IMR-90 (cell line): Measurements from ENCODE around the gene ZNF654. TPM values are rescaled to one million over a fixed set of nuclear protein-coding genes. Genes with fewer than 3 reads are reported as not detected.

Experiments
- ATAC-seq: fragments of 200-7000 bp; cut with Tn5 transposase; 2 replicates; pipeline ENCODE4 v1.9.1; 2020; ENCODE audit warnings: low read depth, mild to moderate bottlenecking, moderate library complexity
- BruUV-seq: library from RNA; stranded (reverse); fragments of 400-500 nt; replicated peaks from 2 replicates; lab custom pipeline; 2021; lab: Mats Ljungman, UMichigan
- CTCF ChIA-PET: fragments of 300-600 bp; formaldehyde crosslinking; extraction: SDS; loops from one replicate; lab custom pipeline; 2021; ENCODE audit warnings: antibody characterized with exemption; lab: Yijun Ruan, JAX
- POLR2A ChIA-PET: fragments of 300-600 bp; sonication (Branson Sonifier 250); formaldehyde crosslinking; loops from one replicate; lab custom pipeline; 2022; ENCODE audit warnings: antibody characterized with exemption; ENCODE audit not compliant: unreplicated experiment; lab: Charles Lee
- DNase-seq: peaks from one replicate; pipeline ENCODE4 v3.0.0; 2013
- H2AFZ ChIP-seq: replicated peaks from 2 replicates; pipeline ENCODE3; 2013; ENCODE audit warnings: low read length, mild to moderate bottlenecking; ENCODE audit not compliant: poor library complexity
- H2AK5ac ChIP-seq: 2 replicates; pipeline ENCODE4 v1.6.1; 2013; ENCODE audit warnings: low read depth, low read length, inconsistent platforms
- H2AK9ac ChIP-seq: replicated peaks from 2 replicates; pipeline ENCODE3; 2013; ENCODE audit warnings: mild to moderate bottlenecking, low read depth, low read length, moderate library complexity; ENCODE audit not compliant: poor library complexity
- H2BK120ac ChIP-seq: 2 replicates; pipeline ENCODE4 v1.6.1; 2013; ENCODE audit warnings: low read depth, low read length, inconsistent platforms
- H2BK15ac ChIP-seq: 3 replicates; pipeline ENCODE4 v1.6.1; 2013; ENCODE audit warnings: low read depth, low read length, inconsistent platforms
- H2BK20ac ChIP-seq: 2 replicates; pipeline ENCODE4 v1.6.1; 2013; ENCODE audit warnings: low read depth, mild to moderate bottlenecking, inconsistent platforms, low read length, moderate library complexity
- H2BK5ac ChIP-seq: 2 replicates; pipeline ENCODE4 v1.6.1; 2013; ENCODE audit warnings: mild to moderate bottlenecking, low read depth, low read length, inconsistent platforms; ENCODE audit not compliant: poor library complexity, severe bottlenecking
- H3K14ac ChIP-seq: replicated peaks from 2 replicates; pipeline ENCODE4 v1.6.1; 2013; ENCODE audit warnings: low read depth, low read length, inconsistent platforms
- H3K18ac ChIP-seq: 2 replicates; pipeline ENCODE4 v1.6.1; 2013; ENCODE audit warnings: low read depth, low read length, control low read depth
- H3K23ac ChIP-seq: 2 replicates; pipeline ENCODE4 v1.6.1; 2013; ENCODE audit warnings: low read depth, low read length, inconsistent platforms
- H3K27ac ChIP-seq: 2 replicates; pipeline ENCODE4 v1.5.1; 2013; ENCODE audit warnings: mild to moderate bottlenecking, control low read depth, low read length; ENCODE audit not compliant: insufficient read depth
- H3K27me3 ChIP-seq: 2 replicates; pipeline ENCODE4 v1.6.1; 2013; ENCODE audit warnings: low read length; ENCODE audit not compliant: control insufficient read depth, insufficient read depth
- H3K36me3 ChIP-seq: 2 replicates; pipeline ENCODE4 v1.6.1; 2013; ENCODE audit warnings: low read length, mixed read lengths; ENCODE audit not compliant: control insufficient read depth, insufficient read depth
- H3K4ac ChIP-seq: 2 replicates; pipeline ENCODE4 v1.6.1; 2013; ENCODE audit warnings: low read depth, low read length, inconsistent platforms
- H3K4me1 ChIP-seq: 2 replicates; pipeline ENCODE4 v1.6.1; 2013; ENCODE audit warnings: low read length, mixed read lengths; ENCODE audit not compliant: control insufficient read depth, insufficient read depth
- H3K4me2 ChIP-seq: 2 replicates; pipeline ENCODE4 v1.6.1; 2013; ENCODE audit warnings: low read depth, mild to moderate bottlenecking, control low read depth, low read length, moderate library complexity
- H3K4me3 ChIP-seq: 2 replicates; pipeline ENCODE4 v1.5.1; 2013; ENCODE audit warnings: low read depth, mild to moderate bottlenecking, control low read depth, low read length, moderate library complexity; ENCODE audit not compliant: insufficient read depth
- H3K56ac ChIP-seq: 2 replicates; pipeline ENCODE4 v1.6.1; 2013; ENCODE audit warnings: low read length, inconsistent platforms; ENCODE audit not compliant: insufficient read depth; ENCODE audit errors: extremely low read depth
- H3K79me1 ChIP-seq, 2 experiments: 2 replicates each; pipeline ENCODE4 v1.6.1; 2013; ENCODE audit warnings: low read length in 2 of 2, inconsistent platforms in 1 of 2, low read depth in 1 of 2
- H3K9ac ChIP-seq: 2 replicates; pipeline ENCODE4 v1.6.1; 2013; ENCODE audit warnings: low read depth, low read length, control low read depth
- H3K9me1 ChIP-seq: 2 replicates; pipeline ENCODE4 v1.6.1; 2013; ENCODE audit warnings: low read length, inconsistent platforms; ENCODE audit not compliant: insufficient read depth
- H3K9me3 ChIP-seq: 2 replicates; pipeline ENCODE4 v1.6.1; 2013; ENCODE audit warnings: low read length; ENCODE audit not compliant: control insufficient read depth, insufficient read depth
- H4K20me1 ChIP-seq: 2 replicates; pipeline ENCODE4 v1.6.1; 2013; ENCODE audit warnings: low read length, inconsistent platforms; ENCODE audit not compliant: insufficient read depth
- H4K5ac ChIP-seq: 2 replicates; pipeline ENCODE4 v1.6.1; 2013; ENCODE audit warnings: mild to moderate bottlenecking, low read depth, low read length, control low read depth
- H4K8ac ChIP-seq, 2 experiments: 2 replicates each; pipeline ENCODE4 v1.6.1; 2013; ENCODE audit warnings: low read depth in 2 of 2, low read length in 2 of 2, control low read depth in 1 of 2, inconsistent platforms in 1 of 2
- H4K91ac ChIP-seq: 2 replicates; pipeline ENCODE4 v1.6.1; 2013; ENCODE audit warnings: low read depth, low read length, inconsistent platforms; ENCODE audit not compliant: insufficient read depth
- CEBPB ChIP-seq: IDR thresholded peaks from 2 replicates; pipeline ENCODE4 v1.6.1; 2012; ENCODE audit warnings: low read depth, low read length, improper control_type of control experiment
- FOS ChIP-seq: fragments of 150-350 bp; IDR thresholded peaks from 2 replicates; pipeline ENCODE4 v1.6.1; 2016; ENCODE audit warnings: low read depth, low read length
- POLR2A ChIP-seq: IDR thresholded peaks from 2 replicates; pipeline ENCODE4 v1.6.1; 2012; ENCODE audit warnings: mild to moderate bottlenecking, low read depth, low read length
- RCOR1 ChIP-seq: IDR thresholded peaks from 2 replicates; pipeline ENCODE4 v1.6.1; 2012; ENCODE audit warnings: mild to moderate bottlenecking, low read length, improper control_type of control experiment; ENCODE audit not compliant: insufficient replicate concordance
- SMC3 ChIP-seq: fragments of 150-350 bp; IDR thresholded peaks from 2 replicates; pipeline ENCODE4 v1.6.1; 2016; ENCODE audit warnings: low read depth, mild to moderate bottlenecking, antibody characterized with exemption, low read length, moderate library complexity
- WGBS, 2 experiments: methylation state at CpG; one replicate each; pipeline versions ENCODE4 v1.1.5 to v1.1.7; 2013; ENCODE audit warnings: missing lambda C conversion rate in 2 of 2; ENCODE audit not compliant: insufficient read length in 1 of 2; ENCODE audit errors: extremely low coverage in 2 of 2; 5-methylcytosine and 5-hydroxymethylcytosine counted together
- dilution Hi-C: fragments of 300-500 bp; cut with HindIII; formaldehyde crosslinking; loops from one replicate; pipeline ENCODE4 v1.14.3; 2018; ENCODE audit warnings: low sequenced_read_pairs; ENCODE audit not compliant: unreplicated experiment
- in situ Hi-C: fragments of 300-500 bp; cut with MboI; formaldehyde crosslinking; loops from 3 replicates; pipeline ENCODE4 v1.14.3; 2019; ENCODE audit warnings: low sequenced_read_pairs, inconsistent platforms, mixed read lengths
- intact Hi-C: fragments of 100-400 bp; cut with micrococcal nuclease; formaldehyde crosslinking; loops from 2 replicates; pipeline ENCODE4 v1.10.0; 2022
- polyA plus RNA-seq, 3 experiments: library from polyadenylated mRNA; depleted of rRNA; stranded (reverse); fragments of >200 nt; gene quantifications; 2 replicates each; pipeline ENCODE4 v1.2.3, GENCODE V29; 2012; ENCODE audit warnings: low replicate concordance in 1 of 3
- total RNA-seq: library from RNA; depleted of rRNA; stranded (reverse); fragments of >200 nt; gene quantifications from 2 replicates; pipeline ENCODE4 v1.2.3, GENCODE V29; 2012
- TF ChIP-seq, protein P1 (sequence below): fragments of 150-350 bp; IDR thresholded peaks from 2 replicates; pipeline ENCODE4 v1.6.1; 2016; ENCODE audit warnings: low read depth, mild to moderate bottlenecking, low read length, moderate library complexity, borderline replicate concordance

Gene ZNF654
- total and polyA plus RNA-seq, 2 of the 4 experiments (the other 2 are of a cell fraction), result 3.3 to 11.5 TPM

- H2AFZ ChIP-seq, result peak overlapping the region; percentile 82
- H2AK5ac ChIP-seq, result no peak overlapping the region
- TF ChIP-seq POLR2A (no peak), CEBPB (no peak), FOS (no peak), RCOR1 (no peak), SMC3 (no peak)
- TF ChIP-seq, protein P1, sequence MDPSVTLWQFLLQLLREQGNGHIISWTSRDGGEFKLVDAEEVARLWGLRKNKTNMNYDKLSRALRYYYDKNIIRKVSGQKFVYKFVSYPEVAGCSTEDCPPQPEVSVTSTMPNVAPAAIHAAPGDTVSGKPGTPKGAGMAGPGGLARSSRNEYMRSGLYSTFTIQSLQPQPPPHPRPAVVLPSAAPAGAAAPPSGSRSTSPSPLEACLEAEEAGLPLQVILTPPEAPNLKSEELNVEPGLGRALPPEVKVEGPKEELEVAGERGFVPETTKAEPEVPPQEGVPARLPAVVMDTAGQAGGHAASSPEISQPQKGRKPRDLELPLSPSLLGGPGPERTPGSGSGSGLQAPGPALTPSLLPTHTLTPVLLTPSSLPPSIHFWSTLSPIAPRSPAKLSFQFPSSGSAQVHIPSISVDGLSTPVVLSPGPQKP, result no peak
- no peak overlapping the region for H3K56ac ChIP-seq
- H3K79me1 ChIP-seq, result no peaks in the 10 kb centered on the region
- H3K14ac ChIP-seq, result peak overlapping the region; percentile 42
- peak; percentile 27 for DNase-seq
- H3K4me2 ChIP-seq, result peak overlapping the region; percentile 100
- intact Hi-C loops, result no loop called here
- peak overlapping the region; percentile 91 for H3K9ac ChIP-seq
- H3K18ac ChIP-seq, result peak overlapping the region; percentile 88
- no CpG with 5 or more reads among the region's 1 CpG for WGBS, 2 experiments
- H3K27me3 ChIP-seq, result peaks cover 2% of the 10 kb centered on the region; the same call in 1 of the 2 replicates
- in situ Hi-C loops, result no loop called here
- BruUV-seq, result no TSS peak
- peak overlapping the region; percentile 1; the same call in 1 of the 2 replicates for H4K91ac ChIP-seq
- H4K8ac ChIP-seq, result peak overlapping the region; percentile 32 to 73
- peak; percentile 87 for ATAC-seq
- H3K9me1 ChIP-seq, result no peaks in the 10 kb centered on the region
- H3K36me3 ChIP-seq, result no peaks in the 10 kb centered on the region
- POLR2A ChIA-PET, result no interaction called here
- H3K4me1 ChIP-seq, result no peaks in the 10 kb centered on the region; the same call in 1 of the 2 replicates
- no peak overlapping the region for H3K4ac ChIP-seq
- H3K4me3 ChIP-seq, result peak overlapping the region; percentile 74
- H2BK15ac ChIP-seq, result no peak overlapping the region
- no peak overlapping the region for H2BK5ac ChIP-seq
- H3K23ac ChIP-seq, result 0 out of 2 replicates have a peak overlapping the region, but pooled peaks have one; percentile 1
- peak overlapping the region; percentile 41 for H2BK120ac ChIP-seq
- peak overlapping the region; percentile 99 for H4K5ac ChIP-seq
- CTCF ChIA-PET, result interaction anchor here (0.9 kb wide), 1 partner anchor 82 kb away, joined by 3 read pairs; no protein-coding TSS in a partner anchor
- dilution Hi-C loops, result no loop called here
- H3K27ac ChIP-seq, result peak overlapping the region; percentile 50; the same call in 1 of the 2 replicates
- H2BK20ac ChIP-seq, result 0 out of 2 replicates have a peak overlapping the region, but pooled peaks have one; percentile 27
- H4K20me1 ChIP-seq, result no peaks in the 10 kb centered on the region
- H3K9me3 ChIP-seq, result no peaks in the 10 kb centered on the region
- H2AK9ac ChIP-seq, result no peak overlapping the region
Observed at GRCh38 chr3:88031642-88032077, 27.4 kb upstream of the ZNF654 start.
